Stimulated activated CD8-positive, alpha-beta memory T cell treated with anti-CD3 and anti-CD28 coated beads, Interleukin-15, amount 100 ng/mL, for 1 hour (primary cell): Measurements from ENCODE around the gene ACTR1A.
"Not testable (repeated sequence)": the region's sequence is repeated elsewhere in the genome, so short reads cannot be mapped to it uniquely, and the experiment has no call there.

Source experiments
- DNase-seq: peaks from one replicate; pipeline ENCODE4 v3.0.0-alpha.2; 2020; ENCODE audit warnings: low read depth

Gene ACTR1A

GRCh38 chr10:102514487-102515311 lies 12.2 kb upstream of the ACTR1A start:
- no peak for DNase-seq

- DNase-seq: no peak
Observed at GRCh38 chr10:102511583-102512274, 9.2 kb upstream of the ACTR1A start.

GRCh38 chr10:102509387-102509786 lies 6.9 kb upstream of the ACTR1A start:
- no peak for DNase-seq

GRCh38 chr10:102508506-102508905 lies 6.0 kb upstream of the ACTR1A start:
- DNase-seq: no peak

DNA sequence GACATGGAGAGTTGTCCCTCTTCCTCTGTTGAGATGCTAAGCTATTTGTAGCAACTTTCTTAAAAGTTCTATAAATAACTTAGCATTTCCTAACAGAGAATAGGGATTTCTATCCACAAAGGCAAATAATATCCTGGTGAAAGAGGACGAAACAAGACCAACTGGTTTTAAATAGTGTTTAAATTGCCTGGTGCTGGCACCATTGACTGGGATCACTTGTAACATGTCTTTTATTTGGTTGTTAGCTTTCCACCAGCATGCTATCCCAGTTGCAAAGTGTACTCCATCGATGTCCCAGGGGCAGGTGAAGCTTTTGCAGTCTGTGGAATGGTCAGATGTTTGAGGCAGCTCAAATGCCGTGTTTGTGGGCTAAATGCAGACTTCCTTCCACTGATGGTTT lies 5.0 kb upstream of the ACTR1A start:
- no peak for DNase-seq

GRCh38 chr10:102505462-102506115 lies 3.1 kb upstream of the ACTR1A start:
- DNase-seq: no peak

DNA sequence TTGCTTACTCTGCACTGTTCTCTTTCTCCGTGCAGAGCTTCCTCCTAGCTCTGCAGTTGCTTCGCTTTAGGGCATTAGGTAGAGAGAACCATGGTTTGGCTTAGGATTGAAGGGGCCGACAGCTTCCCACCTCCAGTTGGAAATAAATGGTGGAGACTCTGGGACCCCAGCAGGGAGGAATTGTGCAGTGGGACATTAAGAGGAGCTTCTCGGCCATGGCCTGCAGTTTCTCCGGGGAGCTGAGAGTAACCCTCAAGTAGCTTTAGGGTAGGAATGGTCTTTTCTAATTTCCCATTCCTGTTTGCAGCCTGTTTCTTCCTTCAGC lies 2.4 kb upstream of the ACTR1A start:
- no peak for DNase-seq

- DNase-seq: no peak
Observed at GRCh38 chr10:102504179-102504975, 1.9 kb upstream of the ACTR1A start.

DNA sequence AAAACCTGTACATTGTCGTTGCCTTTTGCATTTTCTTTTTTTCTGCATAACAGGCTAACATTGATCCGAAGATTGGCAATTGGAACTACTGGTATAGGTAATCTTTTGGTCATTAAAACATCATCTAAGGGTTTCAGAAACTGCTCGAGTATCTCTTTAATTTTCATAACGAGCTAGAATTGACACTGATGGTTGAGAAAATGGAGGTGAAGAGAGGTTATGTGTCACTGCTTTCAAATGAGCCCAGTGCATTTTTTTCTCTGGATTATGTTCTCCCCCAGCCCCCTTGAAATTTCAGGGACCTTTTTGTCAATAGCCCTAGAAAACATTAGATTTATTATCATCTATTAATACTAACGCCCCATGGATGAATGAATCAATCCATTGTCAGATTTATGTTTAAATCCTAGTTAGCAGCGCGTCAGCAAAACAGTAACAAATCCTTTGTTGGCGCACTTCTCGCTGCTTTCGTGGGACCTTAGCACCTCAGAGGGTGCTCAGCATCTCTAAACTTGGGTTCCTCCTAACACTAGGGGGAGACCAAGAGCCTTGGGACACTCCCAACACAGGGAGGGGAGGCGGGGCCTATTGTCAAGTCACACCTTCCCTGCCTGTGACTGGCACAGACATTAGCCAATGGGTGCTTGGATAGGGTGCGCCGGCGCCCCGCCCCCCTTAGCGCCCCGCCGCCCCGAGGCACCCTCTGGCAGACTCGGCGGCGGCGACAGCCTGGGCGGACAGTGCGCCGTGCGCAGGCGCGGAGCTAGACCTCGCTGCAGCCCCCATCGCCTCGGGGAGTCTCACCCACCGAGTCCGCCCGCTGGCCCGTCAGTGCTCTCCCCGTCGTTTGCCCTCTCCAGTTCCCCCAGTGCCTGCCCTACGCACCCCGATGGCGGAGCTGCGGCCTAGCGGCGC lies 1.0 kb upstream of the ACTR1A start, which contains the start of gene SUFU:
Gene SUFU (plus strand): TSS at position 709 of the 915 bp plus-strand sequence. CDS start 181 bp downstream, at position 890.
- DNase-seq: peak; percentile 94

- DNase-seq: peak; percentile 95
Observed at GRCh38 chr10:102502029-102502336, 529 bp downstream of the ACTR1A start.

DNA sequence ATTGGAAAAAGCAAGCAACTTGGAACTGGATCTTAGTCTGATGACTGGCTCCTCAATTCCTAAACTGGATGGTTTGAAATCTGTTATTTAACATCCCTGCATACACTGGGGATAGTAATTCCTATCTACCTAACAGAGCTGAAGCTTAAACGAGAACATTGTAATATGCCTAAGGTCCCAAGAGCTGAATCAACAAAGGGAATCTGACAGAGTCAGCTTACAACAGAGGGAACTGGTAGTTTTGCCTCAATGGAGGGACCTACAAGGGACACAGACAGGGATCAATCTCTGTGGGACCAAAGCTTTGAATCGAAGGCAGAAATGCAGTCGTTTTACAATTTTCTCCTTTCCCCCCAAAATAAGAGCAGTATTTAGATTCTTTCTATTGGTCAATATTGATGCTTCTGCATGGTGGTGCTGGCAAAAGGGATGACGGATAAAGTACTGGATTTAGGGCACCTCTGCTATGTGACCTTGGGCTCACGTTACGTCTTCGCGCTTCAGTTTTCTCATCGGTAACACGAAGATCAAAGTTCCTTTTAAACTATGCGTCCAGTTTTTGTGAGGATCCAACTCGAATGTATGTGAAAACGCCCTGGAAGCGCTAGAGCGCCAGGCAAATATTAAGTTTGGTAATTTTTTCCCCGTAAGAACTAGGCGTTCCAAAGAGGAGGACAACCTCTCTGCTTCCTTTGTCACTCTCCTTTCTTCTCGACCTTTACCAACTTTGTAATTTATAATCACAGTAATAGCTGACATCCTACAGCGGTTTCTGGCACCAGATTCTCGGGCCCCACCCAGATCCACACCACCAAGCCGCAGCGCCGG lies 1.1 kb downstream of the ACTR1A start:
- DNase-seq: no peak

DNA sequence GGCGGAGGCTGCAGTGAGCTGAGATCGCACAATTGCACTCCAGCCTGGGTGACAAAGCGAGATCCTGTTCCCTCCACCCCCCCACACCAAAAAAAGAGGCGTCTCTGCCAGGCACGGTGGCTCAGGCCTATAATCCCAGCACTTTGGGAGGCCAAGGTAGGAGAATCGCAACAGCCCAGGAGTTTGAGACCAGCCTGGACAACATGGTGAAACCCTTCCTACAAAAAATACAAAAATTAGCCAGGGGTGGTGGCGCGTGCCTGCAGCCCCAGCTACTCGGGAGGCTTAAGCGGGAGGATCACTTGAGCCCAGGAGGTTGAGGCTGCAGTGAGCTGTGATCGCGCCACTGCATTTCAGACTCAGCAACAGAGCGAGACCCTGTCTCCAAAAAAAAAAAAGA lies 1.8 kb downstream of the ACTR1A start:
- not testable (repeated sequence) for DNase-seq

GRCh38 chr10:102499356-102499755 lies 3.2 kb downstream of the ACTR1A start:
- DNase-seq: no peak

DNA sequence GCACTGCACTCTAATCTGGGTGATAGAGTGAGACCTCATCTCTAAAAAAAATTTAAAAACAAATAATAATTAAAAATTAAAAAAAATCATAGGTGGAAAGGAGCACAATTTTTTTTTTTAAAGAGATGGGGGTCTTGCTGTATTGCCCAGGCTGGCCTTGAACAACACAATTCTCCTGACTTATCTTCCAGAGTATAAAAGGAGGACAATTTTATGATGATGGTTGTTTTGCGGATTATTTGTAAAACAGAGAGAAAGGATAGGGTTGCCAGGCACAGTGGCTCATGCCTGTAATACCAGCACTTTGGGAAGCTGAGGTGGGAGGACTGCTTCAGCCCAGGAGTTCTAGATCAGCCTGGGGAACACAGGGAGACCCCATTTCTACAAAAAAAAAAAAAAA lies 5.0 kb downstream of the ACTR1A start:
- no peak for DNase-seq

DNA sequence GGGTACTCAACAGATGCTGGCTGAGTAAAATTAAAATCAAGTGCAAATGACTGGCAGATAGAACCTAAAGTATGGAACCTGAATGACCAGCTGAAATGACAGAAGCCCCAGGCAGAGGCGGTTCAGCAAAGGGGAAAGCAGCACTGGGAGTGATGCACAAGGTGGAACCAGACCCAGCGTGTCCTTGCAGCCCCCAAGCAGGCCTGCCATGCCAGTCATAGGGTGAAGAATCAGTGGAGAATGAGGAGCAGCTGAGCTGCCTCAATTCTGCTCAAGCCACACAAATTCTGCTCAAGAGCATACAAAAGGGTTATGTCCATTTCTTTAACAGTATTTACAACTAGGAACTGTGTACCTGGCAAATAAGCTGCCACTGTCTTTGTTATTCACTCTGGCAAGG lies 8.7 kb downstream of the ACTR1A start:
- no peak for DNase-seq

DNA sequence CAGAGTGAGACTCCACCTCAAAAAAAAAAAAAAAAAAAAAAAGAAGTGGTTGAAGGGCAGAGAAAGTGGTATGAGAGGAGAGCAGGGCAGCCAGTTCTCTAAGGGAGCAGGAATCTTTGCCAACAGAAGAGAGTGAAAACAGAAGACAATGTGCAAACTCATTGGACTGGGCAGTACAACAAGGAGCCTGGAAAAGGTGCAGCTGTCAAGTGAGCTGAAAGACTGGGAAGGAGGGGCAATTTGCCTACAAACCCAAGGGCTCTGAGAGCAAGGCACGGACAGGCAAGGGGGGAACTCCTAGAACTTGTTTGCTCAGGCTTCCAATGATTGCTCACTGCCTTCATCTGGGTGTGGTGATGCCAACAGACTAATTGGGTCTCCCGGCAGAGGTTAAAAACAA lies 9.5 kb downstream of the ACTR1A start:
- no peak for DNase-seq

DNA sequence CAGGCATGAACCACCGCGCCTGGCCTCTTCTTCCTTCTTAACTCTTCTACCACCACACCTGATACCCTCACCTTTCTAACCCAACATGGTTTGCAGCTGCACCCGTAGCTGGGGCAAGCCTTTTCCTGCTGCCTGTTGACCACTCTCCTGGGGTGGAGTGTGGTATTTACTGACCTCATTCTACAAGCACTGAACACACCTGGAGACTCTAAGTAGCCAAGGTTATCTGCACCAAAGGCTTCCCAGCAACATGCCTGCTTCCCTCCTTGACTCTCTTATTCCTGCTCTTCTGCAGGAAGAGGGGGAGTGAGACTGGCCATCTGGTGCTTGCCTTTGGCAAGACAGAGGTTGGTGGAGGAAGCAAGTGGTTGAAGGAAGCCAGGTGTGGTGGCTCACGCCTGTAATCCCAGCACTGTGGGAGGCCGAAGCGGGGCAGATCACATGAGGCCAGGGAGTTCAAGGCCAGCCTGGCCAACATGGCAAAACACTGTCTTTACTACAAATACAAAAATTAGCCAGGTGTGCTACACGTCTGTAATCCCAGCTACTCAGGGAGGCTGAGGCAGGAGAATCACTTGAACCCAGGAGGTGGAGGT lies 10.1 kb downstream of the ACTR1A start:
- no peak for DNase-seq

GRCh38 chr10:102491136-102491535 lies 11.4 kb downstream of the ACTR1A start:
- no peak for DNase-seq

DNA sequence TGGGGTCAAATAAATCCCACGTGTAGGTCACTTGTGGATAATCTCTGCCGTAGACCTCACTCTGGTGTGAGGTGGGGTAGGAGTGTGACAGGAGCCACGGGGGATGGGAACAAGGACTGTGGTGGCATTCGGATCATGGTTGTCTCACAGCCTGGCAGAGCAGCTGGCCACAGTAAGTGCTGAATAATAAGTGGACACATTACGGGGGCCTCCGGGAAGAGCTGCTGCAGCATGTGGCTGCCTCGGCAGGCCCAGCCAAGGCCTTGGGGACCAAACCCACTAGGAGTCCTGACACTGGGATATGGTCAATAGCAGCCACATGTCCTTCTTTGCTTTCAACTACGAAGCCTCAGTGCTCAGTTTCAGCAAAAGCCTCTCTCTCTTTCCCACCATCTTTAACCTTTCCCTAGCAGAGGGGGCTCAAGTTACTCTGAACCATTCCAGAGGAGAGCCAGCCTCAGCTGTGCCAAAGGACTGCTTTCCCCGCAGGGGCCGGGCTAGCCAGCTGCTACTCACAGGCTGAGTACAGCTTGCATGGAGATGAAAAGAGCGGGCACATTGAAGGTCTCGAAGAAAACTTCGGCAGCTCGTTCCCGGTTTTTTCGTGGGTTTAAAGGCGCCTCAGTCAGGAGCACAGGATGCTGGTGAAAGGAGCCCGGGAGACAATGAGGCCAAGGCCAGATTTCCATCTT lies 17.3 kb downstream of the ACTR1A start:
- DNase-seq: no peak
